Right lobe of liver (tissue), 6 donors: Measurements from ENCODE around the gene ST8SIA3. TPM values are rescaled to one million over a fixed set of nuclear protein-coding genes. Genes with fewer than 3 reads are reported as not detected.

Experiments
- ATAC-seq, 4 donors: fragments of 200-7000 bp; cut with Tn5 transposase; one replicate each; pipeline ENCODE4 v1.9.1; 2020; ENCODE audit warnings: mild to moderate bottlenecking in 4 of 4, moderate library complexity in 4 of 4
- DNase-seq, 3 donors: peaks; one replicate each; pipeline ENCODE4 v3.0.0-alpha.2; 2020
- H3K27ac ChIP-seq, 3 donors: fragments of 200-600 bp; one replicate each; pipeline ENCODE4 v1.8.0; 2022
- H3K27me3 ChIP-seq, 2 donors: fragments of 200-600 bp; one replicate each; pipeline ENCODE4 v1.8.0; 2022
- H3K36me3 ChIP-seq, 4 donors: fragments of 200-600 bp; sonication (generic) in 1 of 4; one replicate each; pipeline versions ENCODE4 v1.5.1 to v1.8.0; 2017 to 2022; ENCODE audit warnings: control low read depth in 1 of 4
- H3K4me1 ChIP-seq, 4 donors: fragments of 200-600 bp; sonication (generic) in 1 of 4; one replicate each; pipeline versions ENCODE4 v1.5.1 to v1.8.0; 2017 to 2022; ENCODE audit warnings: control low read depth in 1 of 4
- H3K4me3 ChIP-seq, 3 donors: fragments of 200-600 bp; one replicate each; pipeline ENCODE4 v1.8.0; 2022
- H3K9me3 ChIP-seq, 4 donors: fragments of 200-600 bp; sonication (generic) in 1 of 4; one replicate each; pipeline versions ENCODE4 v1.5.1 to v1.8.0; 2017 to 2022; ENCODE audit warnings: control low read depth in 1 of 4
- POLR2A ChIP-seq: fragments of 450-650 bp; IDR thresholded peaks from one replicate; pipeline ENCODE4 v1.6.1; 2017; ENCODE audit warnings: antibody characterized with exemption, mild to moderate bottlenecking
- WGBS: methylation state at CpG from one replicate; pipeline ENCODE4 v1.1.6; 2018; ENCODE audit warnings: low coverage, low lambda C conversion rate; ENCODE audit not compliant: insufficient coverage; ENCODE audit errors: missing lambda C conversion rate; 5-methylcytosine and 5-hydroxymethylcytosine counted together
- intact Hi-C, 2 donors: fragments of 100-400 bp; cut with DNase I; formaldehyde crosslinking; loops; one replicate each; pipeline versions ENCODE4 v1.11.2 to v1.14.1; 2022
- total RNA-seq, 6 experiments: library from RNA; depleted of rRNA in 2 of 6; stranded (reverse); fragments of >200 nt in 2 of 6; fragmentation: NEBNext Ultra II Directional in 3 of 6; extraction: Animal tissue kit (Norgen Biotek cat#: 25700) in 3 of 6; gene quantifications; one replicate each; pipeline versions ENCODE4 v1.1.0 to v1.2.4, GENCODE V29; 2016 to 2023
- TF ChIP-seq, protein P1 (sequence below), 4 donors: fragments of 200-600 bp in 3 of 4; fragments of 450-650 bp in 1 of 4; IDR thresholded peaks; one replicate each; pipeline versions ENCODE4 v1.5.1 to v1.8.0; 2016 to 2022; ENCODE audit warnings: antibody characterized with exemption in 4 of 4, mild to moderate bottlenecking in 2 of 4
- donor health status: DM: no; HTN: yes; CAD: no.
- donor health status: DM: no; HTN: no; CAD: no.
- donor health status: DM: no; HTN: no; CAD: no.
- donor health status: DM: no; HTN: yes; CAD: no.
- donor health status: DM: no; HTN: yes; CAD: no.

ST8SIA3 gene
- total RNA-seq, 6 experiments from 2014 or later = 0.02 to 0.15 (median 0.07) TPM; not detected in 1

- Histone ChIP-seq H3K4me1 (no peaks in the 10 kb centered on the region), H3K27me3 (no peaks in the 10 kb centered on the region), H3K36me3 (no peaks in the 10 kb centered on the region), H3K9me3 (no peaks in the 10 kb centered on the region), H3K4me3 (no peak overlapping the region), H3K27ac (no peak overlapping the region)
- WGBS = 41% methylated on average over 3 of the region's 3 CpGs
- intact Hi-C loops = no loop called here
- DNase-seq (no peak), ATAC-seq (no peak)
- TF ChIP-seq, protein P1, sequence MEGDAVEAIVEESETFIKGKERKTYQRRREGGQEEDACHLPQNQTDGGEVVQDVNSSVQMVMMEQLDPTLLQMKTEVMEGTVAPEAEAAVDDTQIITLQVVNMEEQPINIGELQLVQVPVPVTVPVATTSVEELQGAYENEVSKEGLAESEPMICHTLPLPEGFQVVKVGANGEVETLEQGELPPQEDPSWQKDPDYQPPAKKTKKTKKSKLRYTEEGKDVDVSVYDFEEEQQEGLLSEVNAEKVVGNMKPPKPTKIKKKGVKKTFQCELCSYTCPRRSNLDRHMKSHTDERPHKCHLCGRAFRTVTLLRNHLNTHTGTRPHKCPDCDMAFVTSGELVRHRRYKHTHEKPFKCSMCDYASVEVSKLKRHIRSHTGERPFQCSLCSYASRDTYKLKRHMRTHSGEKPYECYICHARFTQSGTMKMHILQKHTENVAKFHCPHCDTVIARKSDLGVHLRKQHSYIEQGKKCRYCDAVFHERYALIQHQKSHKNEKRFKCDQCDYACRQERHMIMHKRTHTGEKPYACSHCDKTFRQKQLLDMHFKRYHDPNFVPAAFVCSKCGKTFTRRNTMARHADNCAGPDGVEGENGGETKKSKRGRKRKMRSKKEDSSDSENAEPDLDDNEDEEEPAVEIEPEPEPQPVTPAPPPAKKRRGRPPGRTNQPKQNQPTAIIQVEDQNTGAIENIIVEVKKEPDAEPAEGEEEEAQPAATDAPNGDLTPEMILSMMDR (IDR thresholded peaks at IDR 0.05) = no peak
- TF ChIP-seq POLR2A = no peak
Observed at GRCh38 chr18:57410749-57411148, 58.4 kb downstream of the ST8SIA3 start.

DNA sequence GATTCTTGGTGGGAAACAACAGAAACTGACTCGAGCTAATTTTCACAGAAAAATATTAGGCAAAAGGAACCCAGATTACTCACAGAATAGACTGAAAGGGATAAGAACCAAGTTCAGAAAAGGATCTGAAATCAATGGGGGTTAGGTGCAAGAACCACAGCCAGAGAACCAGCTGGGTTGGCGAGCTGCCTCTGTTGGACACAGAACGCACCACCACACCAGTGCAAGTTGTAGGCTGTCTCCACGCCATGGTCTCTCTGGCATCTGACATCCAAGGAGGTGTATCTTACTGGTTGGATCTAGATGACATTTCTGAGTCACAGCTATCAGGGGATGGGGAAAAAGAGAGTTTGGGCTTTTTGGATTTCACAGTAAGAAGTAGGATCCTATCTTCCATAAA lies 64.2 kb downstream of the ST8SIA3 start:
- whole genome bisulfite sequencing = 78% methylated on average over 4 of the region's 4 CpGs

More for the DNA sequence above, 64.2 kb downstream of the ST8SIA3 start:
- no peak overlapping the region for H3K4me3 ChIP-seq
- H3K4me1 ChIP-seq = peaks cover 0 to 3% (median under 1%) of the 10 kb centered on the region in 4 donors
- H3K36me3 ChIP-seq = no peaks in the 10 kb centered on the region
- DNase-seq = no peak
- no peaks in the 10 kb centered on the region for H3K9me3 ChIP-seq
- H3K27me3 ChIP-seq = no peaks in the 10 kb centered on the region
- ATAC-seq = no peak
- H3K27ac ChIP-seq = no peak overlapping the region
- TF ChIP-seq, protein P1 (IDR thresholded peaks at IDR 0.05) = no peak
- no peak for TF ChIP-seq POLR2A
- intact Hi-C loops = no loop called here

Other genes starting within 250 kb of the ST8SIA3 start
- not detected for gene BOD1L2, start 205.5 kb upstream of the ST8SIA3 start, total RNA-seq
- 10 to 100 TPM in 4 of 6 experiments, 1 to 10 TPM in 2; 7.7 to 25.8 (median 14.2) TPM for gene ONECUT2, start 82.8 kb downstream of the ST8SIA3 start, total RNA-seq
- gene FECH, start 234.1 kb downstream of the ST8SIA3 start, total RNA-seq = 10 to 100 TPM; 30.1 to 73.9 (median 38.7) TPM